Tibial artery (tissue), 4 donors: Measurements from ENCODE around the gene KLC1.
A peak's percentile ranks its signal among the peaks of the same experiment; 100 is the strongest.

ENCODE experiments used
- DNase-seq, 2 donors: peaks; one replicate each; pipeline ENCODE4 v3.0.0-alpha.2; 2019
- H3K27ac ChIP-seq, 2 donors: fragments of 200-600 bp; sonication (generic) in 1 of 2; 1 replicate in 1 of 2; 2 replicates in 1 of 2; pipeline ENCODE4 v1.5.1; 2018 to 2019; ENCODE audit warnings: mild to moderate bottlenecking in 1 of 2
- H3K27me3 ChIP-seq, 2 donors: fragments of 200-600 bp; sonication (generic) in 1 of 2; one replicate each; pipeline versions ENCODE4 v1.5.1 to v1.6.0; 2016 to 2019
- H3K36me3 ChIP-seq, 3 donors: fragments of 200-600 bp; sonication (generic) in 2 of 3; one replicate each; pipeline ENCODE4 v1.5.1; 2016 to 2019; ENCODE audit warnings: mild to moderate bottlenecking in 2 of 3
- H3K4me1 ChIP-seq, 4 donors: fragments of 200-600 bp; sonication (generic) in 2 of 4; 1 replicate in 3 of 4; 2 replicates in 1 of 4; pipeline ENCODE4 v1.5.1; 2016 to 2019
- H3K4me3 ChIP-seq, 2 donors: fragments of 200-600 bp; sonication (generic) in 1 of 2; 1 replicate in 1 of 2; 2 replicates in 1 of 2; pipeline ENCODE4 v1.5.1; 2018 to 2019; ENCODE audit warnings: mild to moderate bottlenecking in 2 of 2
- H3K9me3 ChIP-seq, 3 donors: fragments of 200-600 bp; sonication (generic) in 1 of 3; one replicate each; pipeline ENCODE4 v1.5.1; 2016 to 2019
- CTCF ChIP-seq, 2 experiments: fragments of 200-600 bp in 1 of 2; fragments of 450-650 bp in 1 of 2; IDR thresholded peaks; one replicate each; pipeline ENCODE4 v1.5.1; 2017 to 2019; ENCODE audit warnings: antibody characterized with exemption in 2 of 2, mild to moderate bottlenecking in 1 of 2, moderate library complexity in 1 of 2
- intact Hi-C: fragments of 100-400 bp; cut with DNase I; formaldehyde crosslinking; loops from one replicate; pipeline ENCODE4 v1.15.0; 2023; ENCODE audit warnings: low total_unique reads

The KLC1 gene

GRCh38 chr14:103680491-103681231 lies 51.6 kb downstream of the KLC1 start:
- H3K4me1 ChIP-seq, result peaks cover 0 to 18% (median 10%) of the 10 kb centered on the region in 4 donors
- no peaks in the 10 kb centered on the region for H3K9me3 ChIP-seq
- no peak overlapping the region for H3K4me3 ChIP-seq
- no peak for TF ChIP-seq CTCF (IDR thresholded peaks at IDR 0.05)
- no peaks in the 10 kb centered on the region for H3K27me3 ChIP-seq
- peaks cover 83 to 100% (median 97%) of the 10 kb centered on the region in 3 donors for H3K36me3 ChIP-seq
- no peak for DNase-seq
- H3K27ac ChIP-seq, result peak overlapping the region; percentile 26 to 59
- intact Hi-C loops, result no loop called here

GRCh38 chr14:103683139-103683538 lies 54.1 kb downstream of the KLC1 start:
- Histone ChIP-seq H3K4me3 (no peak overlapping the region), H3K27me3 (no peaks in the 10 kb centered on the region), H3K9me3 (no peaks in the 10 kb centered on the region), H3K4me1 (peaks cover 0 to 36% (median 14%) of the 10 kb centered on the region in 4 donors), H3K27ac (no peak overlapping the region), H3K36me3 (peaks cover 70 to 96% (median 93%) of the 10 kb centered on the region in 3 donors)
- no peak for TF ChIP-seq CTCF (IDR thresholded peaks at IDR 0.05)
- intact Hi-C loops, result no loop called here
- no peak for DNase-seq

GRCh38 chr14:103684471-103684870 lies 55.5 kb downstream of the KLC1 start:
- H3K4me1 ChIP-seq, result peaks cover 0 to 40% (median 21%) of the 10 kb centered on the region in 4 donors
- no peak for DNase-seq
- H3K36me3 ChIP-seq, result peaks cover 62 to 94% (median 91%) of the 10 kb centered on the region in 3 donors
- H3K27ac ChIP-seq, result no peak overlapping the region
- intact Hi-C loops, result no loop called here
- TF ChIP-seq CTCF (IDR thresholded peaks at IDR 0.05), result no peak
- no peaks in the 10 kb centered on the region for H3K9me3 ChIP-seq
- no peaks in the 10 kb centered on the region for H3K27me3 ChIP-seq
- no peak overlapping the region for H3K4me3 ChIP-seq

GRCh38 chr14:103684871-103685270 lies 55.9 kb downstream of the KLC1 start:
- Histone ChIP-seq H3K36me3 (peaks cover 62 to 94% (median 88%) of the 10 kb centered on the region in 3 donors), H3K4me3 (no peak overlapping the region), H3K9me3 (no peaks in the 10 kb centered on the region), H3K27me3 (no peaks in the 10 kb centered on the region), H3K27ac (no peak overlapping the region), H3K4me1 (peaks cover 0 to 40% (median 19%) of the 10 kb centered on the region in 4 donors)
- TF ChIP-seq CTCF (IDR thresholded peaks at IDR 0.05), result no peak
- intact Hi-C loops, result no loop called here
- DNase-seq, result no peak

GRCh38 chr14:103685276-103686211 lies 56.5 kb downstream of the KLC1 start:
- intact Hi-C loops, result no loop called here

More at GRCh38 chr14:103685276-103686211, 56.5 kb downstream of the KLC1 start:
- DNase-seq, result no peak
- Histone ChIP-seq H3K27ac (no peak overlapping the region), H3K4me1 (peaks cover 0 to 38% (median 18%) of the 10 kb centered on the region in 4 donors), H3K36me3 (peaks cover 61 to 88% (median 87%) of the 10 kb centered on the region in 3 donors), H3K27me3 (no peaks in the 10 kb centered on the region), H3K9me3 (no peaks in the 10 kb centered on the region), H3K4me3 (no peak overlapping the region)
- TF ChIP-seq CTCF (IDR thresholded peaks at IDR 0.05), result no peak
